Brain microvascular endothelial cell (primary cell): ENCODE results near the gene ACACA.

Experiments
- DNase-seq: peaks from one replicate; pipeline ENCODE4 v3.0.0-alpha.2; 2020
- H3K27ac ChIP-seq: fragments of 250-450 bp; sonication (Bioruptor Pico); 2 replicates; pipeline ENCODE4 v1.5.1; 2020; ENCODE audit warnings: mild to moderate bottlenecking, moderate library complexity
- H3K27me3 ChIP-seq: fragments of 250-450 bp; sonication (Bioruptor Pico); replicated peaks from 2 replicates; pipeline ENCODE4 v1.5.1; 2020; ENCODE audit warnings: mild to moderate bottlenecking
- H3K36me3 ChIP-seq: fragments of 250-450 bp; sonication (Bioruptor Pico); replicated peaks from 2 replicates; pipeline ENCODE4 v1.5.1; 2020; ENCODE audit warnings: mild to moderate bottlenecking
- H3K4me3 ChIP-seq: 2 replicates; pipeline ENCODE4 v1.5.1; 2011; ENCODE audit warnings: low read depth, mild to moderate bottlenecking, control low read depth, low read length, moderate library complexity
- in situ Hi-C: cut with HindIII; loops from 2 replicates; pipeline ENCODE4 v1.10.0; 2017; ENCODE audit warnings: low sequenced_read_pairs, low pct_ligation_motif_present
- TF ChIP-seq, protein P1 (sequence below): IDR thresholded peaks from 2 replicates; pipeline ENCODE4 v1.5.1; 2011; ENCODE audit warnings: low read depth, mild to moderate bottlenecking, moderate library complexity, low read length, control low read depth, inconsistent platforms; ENCODE audit errors: missing control alignments

Gene ACACA

DNA sequence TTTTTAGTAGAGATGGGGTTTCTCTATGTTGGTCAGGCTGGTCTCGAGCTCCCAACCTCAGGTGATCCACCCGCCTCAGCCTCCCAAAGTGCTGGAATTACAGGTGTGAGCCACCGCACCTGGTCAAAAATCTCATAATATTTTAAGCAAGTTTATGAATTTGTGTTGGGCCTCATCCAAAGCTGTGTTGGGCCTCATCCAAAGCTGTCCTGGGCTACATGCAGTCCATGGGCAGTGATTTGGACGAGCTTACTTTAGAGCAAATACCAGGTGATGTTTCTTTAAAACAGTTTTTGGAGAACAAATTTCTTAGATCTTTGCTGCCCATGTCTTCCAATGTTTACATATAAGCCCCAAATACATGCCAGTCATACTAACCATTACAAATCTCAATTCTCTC lies 115.3 kb downstream of the ACACA start:
- Histone ChIP-seq H3K36me3 (no peaks in the 10 kb centered on the region), H3K27ac (no peak overlapping the region), H3K27me3 (no peaks in the 10 kb centered on the region), H3K4me3 (no peak overlapping the region)
- in situ Hi-C loops = no loop called here
- TF ChIP-seq, protein P1, sequence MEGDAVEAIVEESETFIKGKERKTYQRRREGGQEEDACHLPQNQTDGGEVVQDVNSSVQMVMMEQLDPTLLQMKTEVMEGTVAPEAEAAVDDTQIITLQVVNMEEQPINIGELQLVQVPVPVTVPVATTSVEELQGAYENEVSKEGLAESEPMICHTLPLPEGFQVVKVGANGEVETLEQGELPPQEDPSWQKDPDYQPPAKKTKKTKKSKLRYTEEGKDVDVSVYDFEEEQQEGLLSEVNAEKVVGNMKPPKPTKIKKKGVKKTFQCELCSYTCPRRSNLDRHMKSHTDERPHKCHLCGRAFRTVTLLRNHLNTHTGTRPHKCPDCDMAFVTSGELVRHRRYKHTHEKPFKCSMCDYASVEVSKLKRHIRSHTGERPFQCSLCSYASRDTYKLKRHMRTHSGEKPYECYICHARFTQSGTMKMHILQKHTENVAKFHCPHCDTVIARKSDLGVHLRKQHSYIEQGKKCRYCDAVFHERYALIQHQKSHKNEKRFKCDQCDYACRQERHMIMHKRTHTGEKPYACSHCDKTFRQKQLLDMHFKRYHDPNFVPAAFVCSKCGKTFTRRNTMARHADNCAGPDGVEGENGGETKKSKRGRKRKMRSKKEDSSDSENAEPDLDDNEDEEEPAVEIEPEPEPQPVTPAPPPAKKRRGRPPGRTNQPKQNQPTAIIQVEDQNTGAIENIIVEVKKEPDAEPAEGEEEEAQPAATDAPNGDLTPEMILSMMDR = no peak
- no peak for DNase-seq

DNA sequence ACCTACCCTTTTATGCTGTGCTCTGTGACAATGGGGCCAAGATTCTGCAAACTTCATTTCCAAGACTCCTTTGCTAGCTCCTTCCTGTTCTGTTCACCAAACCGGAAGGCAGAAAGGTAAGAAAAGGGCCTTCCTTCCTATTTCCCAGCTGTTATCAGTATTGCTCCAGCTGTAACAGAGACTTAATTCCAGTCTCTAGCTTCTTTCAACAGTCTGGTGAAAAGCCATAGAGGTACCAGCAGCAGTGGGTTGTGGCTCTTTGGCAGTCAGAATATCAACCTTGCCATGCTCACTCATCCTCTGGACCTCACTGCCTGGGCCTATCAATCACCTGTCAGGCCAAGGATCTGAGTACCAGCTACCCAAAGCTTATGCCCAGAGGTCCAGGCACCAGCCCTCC lies 120.2 kb downstream of the ACACA start:
- Histone ChIP-seq H3K4me3 (no peak overlapping the region), H3K27ac (no peak overlapping the region), H3K27me3 (no peaks in the 10 kb centered on the region), H3K36me3 (peaks cover 4% of the 10 kb centered on the region)
- TF ChIP-seq, protein P1 = no peak
- in situ Hi-C loops = no loop called here
- DNase-seq = no peak

DNA sequence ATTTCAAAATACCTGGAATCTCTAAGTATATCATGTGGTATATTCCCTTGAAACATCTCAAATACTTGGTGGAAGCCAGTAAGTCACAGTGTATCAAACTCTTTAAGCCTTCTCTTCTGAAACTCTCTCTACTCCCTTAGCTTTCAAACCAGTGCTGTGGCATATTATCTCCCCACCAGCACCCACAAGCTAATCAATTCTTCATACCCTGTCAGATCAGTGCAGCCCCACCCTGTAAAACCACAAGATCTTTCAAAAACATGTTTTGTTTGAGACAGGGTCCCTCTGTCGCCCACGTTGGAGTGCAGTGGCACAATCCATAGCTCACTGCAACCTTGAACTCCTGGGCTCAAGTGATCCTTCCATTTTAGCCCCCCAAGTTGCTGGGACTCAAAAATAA lies 122.4 kb downstream of the ACACA start:
- no peaks in the 10 kb centered on the region for H3K27me3 ChIP-seq
- DNase-seq = no peak
- peaks cover 11% of the 10 kb centered on the region for H3K36me3 ChIP-seq
- in situ Hi-C loops = no loop called here
- TF ChIP-seq, protein P1 = no peak
- H3K27ac ChIP-seq = no peak overlapping the region
- no peak overlapping the region for H3K4me3 ChIP-seq

DNA sequence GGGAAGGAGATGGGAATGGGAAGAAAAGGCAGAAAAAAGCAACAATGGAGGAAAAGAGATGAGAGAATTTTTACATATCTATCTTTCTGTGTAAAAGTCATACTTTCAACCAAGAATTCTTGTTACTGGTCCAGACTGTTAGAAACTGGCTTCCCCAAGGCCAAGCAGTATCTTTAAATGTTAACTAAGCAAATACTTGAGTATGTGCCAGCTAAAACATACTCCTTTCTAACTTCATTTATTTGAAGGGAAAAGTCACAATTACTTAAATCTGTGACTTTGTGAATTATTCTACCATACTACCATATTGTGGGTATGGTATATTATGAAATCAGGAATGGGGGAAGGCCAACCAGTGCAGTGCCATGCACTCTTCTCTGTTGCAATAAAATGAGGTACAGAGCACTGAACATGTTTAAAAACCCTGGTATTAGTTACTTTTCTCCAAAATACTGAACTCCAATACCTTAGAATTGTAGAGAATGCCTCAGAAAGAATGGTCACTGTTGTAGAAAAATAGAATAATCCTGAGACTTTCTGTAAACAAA lies 123.1 kb downstream of the ACACA start:
- H3K36me3 ChIP-seq = peaks cover 11% of the 10 kb centered on the region
- no peaks in the 10 kb centered on the region for H3K27me3 ChIP-seq
- in situ Hi-C loops = no loop called here
- H3K27ac ChIP-seq = no peak overlapping the region
- TF ChIP-seq, protein P1 = no peak
- no peak for DNase-seq
- H3K4me3 ChIP-seq = no peak overlapping the region

DNA sequence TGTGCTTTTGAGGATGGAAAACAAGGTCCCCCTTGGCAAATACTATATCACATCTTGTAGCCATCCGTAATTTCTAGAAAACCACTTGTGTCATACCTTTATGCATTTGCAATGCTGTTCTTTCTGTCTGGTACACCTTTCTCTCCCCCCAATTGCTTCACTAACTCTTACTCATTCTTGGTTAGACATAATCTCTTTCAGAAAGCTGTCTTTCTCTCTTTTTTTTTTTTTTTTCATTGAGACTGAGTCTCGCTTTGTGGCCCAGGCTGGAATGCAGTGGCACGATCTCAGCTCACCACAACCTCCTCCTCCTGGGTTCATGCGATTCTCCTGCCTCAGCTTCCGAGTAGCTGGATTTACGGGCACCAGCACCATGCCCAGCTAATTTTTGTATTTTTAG lies 125.8 kb downstream of the ACACA start:
- no peak for DNase-seq
- Histone ChIP-seq H3K27me3 (no peaks in the 10 kb centered on the region), H3K27ac (no peak overlapping the region), H3K36me3 (peaks cover 12% of the 10 kb centered on the region), H3K4me3 (no peak overlapping the region)
- in situ Hi-C loops = no loop called here
- TF ChIP-seq, protein P1 = no peak

DNA sequence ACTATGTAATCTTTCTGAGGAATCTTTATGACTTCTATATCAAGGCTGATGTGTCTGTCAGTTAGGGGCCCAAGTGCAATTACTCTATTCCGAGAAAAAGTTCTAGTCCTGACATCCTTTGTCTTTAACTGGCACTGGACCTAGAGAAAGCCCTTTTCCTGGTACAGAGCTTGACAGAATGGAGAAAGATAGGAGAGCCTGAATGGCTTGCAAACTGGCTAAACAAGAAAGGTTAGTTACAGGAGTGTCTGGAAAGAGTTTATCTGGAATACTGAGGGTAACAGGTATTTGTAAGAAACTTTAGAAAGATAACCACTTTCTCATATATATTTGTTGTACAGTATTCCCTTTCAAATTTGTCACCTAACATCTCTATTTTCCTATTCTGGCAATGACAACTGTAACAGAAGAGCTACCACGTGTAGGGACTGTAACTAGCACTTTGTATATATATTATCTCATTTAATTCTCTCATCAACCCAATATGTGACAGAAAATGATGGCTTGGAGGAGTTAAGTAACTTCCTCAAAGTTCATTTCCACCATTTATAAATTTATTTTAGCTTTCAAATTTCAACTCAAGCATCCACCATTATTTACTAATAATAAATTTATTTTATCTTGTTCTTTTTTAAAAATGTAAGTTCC lies 128.3 kb downstream of the ACACA start:
- H3K4me3 ChIP-seq = no peak overlapping the region
- H3K27ac ChIP-seq = no peak overlapping the region
- TF ChIP-seq, protein P1 = no peak
- no peak for DNase-seq
- H3K36me3 ChIP-seq = peaks cover 15% of the 10 kb centered on the region
- in situ Hi-C loops = no loop called here
- no peaks in the 10 kb centered on the region for H3K27me3 ChIP-seq
